ENCODE data around the gene PYDC2.

PYDC2 gene

DNA sequence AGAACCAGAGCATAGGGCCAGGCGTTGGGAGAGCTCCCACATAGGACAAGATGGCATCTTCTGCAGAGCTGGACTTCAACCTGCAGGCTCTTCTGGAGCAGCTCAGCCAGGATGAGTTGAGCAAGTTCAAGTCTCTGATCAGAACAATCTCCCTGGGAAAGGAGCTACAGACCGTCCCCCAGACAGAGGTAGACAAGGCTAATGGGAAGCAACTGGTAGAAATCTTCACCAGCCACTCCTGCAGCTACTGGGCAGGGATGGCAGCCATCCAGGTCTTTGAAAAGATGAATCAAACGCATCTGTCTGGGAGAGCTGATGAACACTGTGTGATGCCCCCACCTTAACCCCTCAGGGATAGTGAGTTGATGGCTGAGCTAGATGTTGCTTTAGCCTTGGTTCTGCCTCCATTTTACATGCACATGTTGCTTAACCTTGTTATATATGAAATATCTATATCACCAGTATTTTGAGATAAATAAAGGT is at the start of gene PYDC2:
PYDC2 (plus strand) TSS at position 51 of the 483 bp plus-strand sequence; CDS start at position 51, 0 bp downstream.
- DNase-seq, result no peak

- no peak for DNase-seq
These were observed 48.2 kb upstream of the PYDC2 start for GRCh38 chr3:191412759-191413158.

GRCh38 chr3:191414286-191414685 is 46.7 kb upstream of the PYDC2 start:
- DNase-seq, result no peak

DNA sequence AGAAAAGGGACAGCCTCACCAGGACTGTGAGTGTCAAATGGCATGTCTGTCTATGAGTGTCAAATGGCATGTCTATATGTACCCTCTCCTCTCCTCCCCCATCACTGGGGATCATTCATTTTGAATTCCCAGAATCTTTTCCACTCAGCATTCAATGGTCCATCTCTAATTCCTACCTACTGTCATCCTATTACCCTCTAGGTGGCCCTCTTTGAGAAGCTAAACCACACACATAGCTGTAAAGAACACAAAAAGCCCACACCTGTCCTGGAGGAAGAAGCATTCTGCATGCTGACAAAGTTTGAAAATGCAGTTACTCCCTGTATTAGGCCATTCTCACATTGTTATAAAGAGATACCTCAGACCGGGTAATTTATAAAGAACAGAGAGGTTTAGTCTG is 46.2 kb upstream of the PYDC2 start:
- no peak for DNase-seq

- DNase-seq, result no peak
These were observed 45.4 kb upstream of the PYDC2 start for GRCh38 chr3:191415566-191415965.

DNA sequence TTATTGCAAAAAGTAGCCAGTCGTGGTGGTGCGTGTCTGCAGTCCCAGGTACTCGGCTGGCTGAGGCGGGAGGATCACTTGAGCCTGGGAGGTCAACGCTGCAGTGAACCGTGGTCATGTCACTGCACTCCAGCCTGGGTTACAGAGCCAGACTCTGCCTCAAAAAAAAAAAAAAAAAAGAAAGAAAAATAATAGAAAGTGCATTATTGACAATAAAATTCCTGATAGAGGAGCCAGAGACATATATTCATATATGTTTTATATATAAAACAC is 43.6 kb upstream of the PYDC2 start:
- DNase-seq, result no peak

GRCh38 chr3:191420771-191421170 is 40.2 kb upstream of the PYDC2 start:
- no peak for DNase-seq

GRCh38 chr3:191424881-191425280 is 36.1 kb upstream of the PYDC2 start:
- DNase-seq, result no peak

DNA sequence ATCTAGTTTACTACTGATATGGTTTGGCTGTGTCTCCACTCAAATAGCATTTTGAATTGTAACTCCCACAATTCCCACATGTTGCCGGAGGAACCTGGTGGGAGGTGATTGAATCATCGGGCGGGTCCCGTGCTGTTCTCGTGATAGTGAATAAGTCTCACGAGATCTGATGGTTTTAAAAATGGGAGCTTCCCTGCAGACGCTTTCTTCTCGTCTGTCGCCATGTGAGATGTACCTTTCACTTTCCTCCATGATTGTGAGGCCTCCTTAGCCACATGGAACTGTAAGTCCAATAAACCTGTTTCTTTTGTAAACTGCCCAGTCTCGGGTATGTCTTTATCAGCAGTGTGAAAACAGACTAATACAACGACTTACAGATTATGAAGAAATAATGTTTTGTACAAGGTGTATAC is 35.6 kb upstream of the PYDC2 start:
- no peak for DNase-seq

GRCh38 chr3:191426311-191426710 is 34.7 kb upstream of the PYDC2 start:
- DNase-seq, result no peak

DNA sequence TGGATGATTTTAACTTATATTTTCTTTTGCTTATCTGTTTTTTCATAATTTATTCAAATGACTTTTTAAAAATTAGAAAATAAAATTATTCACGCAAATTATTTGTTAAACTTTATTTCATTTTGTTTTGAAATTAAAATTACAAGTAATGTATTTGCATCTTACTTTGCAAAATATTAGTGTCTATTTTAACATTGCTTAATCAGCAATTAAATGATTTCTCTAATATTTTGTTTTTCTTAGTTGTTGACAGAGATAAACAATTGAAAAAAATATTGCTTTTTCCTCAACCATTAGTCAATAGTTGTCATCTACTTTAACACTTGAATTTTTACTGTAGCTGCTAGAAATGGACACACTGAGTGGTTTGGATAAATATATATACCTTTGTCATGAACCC is 32.8 kb upstream of the PYDC2 start:
- no peak for DNase-seq

DNA sequence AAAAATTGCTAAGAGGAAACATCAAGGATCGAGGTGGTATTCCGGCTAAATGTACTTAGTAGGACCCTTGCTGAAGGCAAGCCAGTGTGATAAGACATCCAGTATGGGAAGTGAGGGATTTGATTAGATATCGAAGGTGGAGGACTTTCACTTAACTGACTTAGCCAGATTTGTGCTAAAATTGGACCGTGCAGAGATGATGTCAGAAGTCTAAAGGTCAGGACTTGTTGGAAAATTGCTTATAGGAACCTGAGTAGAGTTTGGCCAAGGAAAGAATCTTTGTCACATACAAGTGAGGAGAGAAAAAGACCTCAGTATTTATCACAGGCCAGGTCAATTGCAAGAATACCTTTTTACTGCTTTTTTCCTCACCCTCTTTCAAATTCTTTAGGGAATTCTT is 30.9 kb upstream of the PYDC2 start:
- no peak for DNase-seq

DNA sequence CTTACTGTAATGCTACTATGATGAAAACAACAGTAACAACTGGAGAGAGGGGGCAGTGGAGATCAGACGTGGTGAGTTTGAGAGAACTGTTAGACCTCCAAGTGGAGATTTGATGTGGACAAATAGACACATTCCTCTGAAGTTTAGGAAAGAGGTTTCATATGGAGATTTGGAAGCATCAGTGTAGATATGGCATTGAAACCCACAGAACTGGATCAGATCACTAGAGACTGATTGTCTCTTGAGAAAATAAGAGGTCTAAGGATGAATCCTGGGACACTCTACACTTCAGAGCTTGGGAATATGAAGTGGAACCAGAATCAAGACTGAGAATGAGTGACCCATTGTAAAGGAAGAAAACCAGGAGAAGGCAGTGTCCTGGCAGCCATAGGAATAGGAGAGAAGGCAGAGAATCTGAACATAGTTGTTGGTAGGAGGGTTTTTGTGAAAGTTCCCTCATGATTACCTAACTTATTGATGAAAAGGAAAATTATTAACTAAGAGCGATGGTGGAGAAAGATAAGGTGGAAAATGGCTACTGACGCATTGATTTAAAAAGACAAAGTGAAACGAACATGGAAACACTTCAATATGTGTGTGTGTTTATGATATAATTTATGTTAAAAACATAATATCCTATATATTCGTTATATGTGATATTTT is 29.7 kb upstream of the PYDC2 start:
- DNase-seq, result no peak

DNA sequence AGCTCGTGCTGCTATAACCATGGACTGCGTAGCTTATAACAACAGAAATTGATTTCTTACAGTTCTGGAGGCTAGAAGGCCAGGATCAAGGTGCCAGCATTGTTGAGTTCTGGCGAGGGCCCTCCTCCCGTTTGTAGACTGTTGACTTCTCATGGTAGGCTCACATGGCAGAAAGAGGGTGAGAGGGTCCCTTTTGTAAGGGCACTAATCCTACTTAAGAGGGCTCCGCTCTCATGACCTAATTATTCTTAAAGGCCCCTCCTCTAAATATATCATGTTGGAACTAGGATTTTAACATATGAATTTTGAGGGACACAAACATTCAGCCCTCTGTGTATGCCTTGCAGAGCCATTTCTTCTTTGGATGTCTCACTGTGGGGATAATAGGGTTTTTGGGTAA is 28.8 kb upstream of the PYDC2 start:
- DNase-seq, result no peak

DNA sequence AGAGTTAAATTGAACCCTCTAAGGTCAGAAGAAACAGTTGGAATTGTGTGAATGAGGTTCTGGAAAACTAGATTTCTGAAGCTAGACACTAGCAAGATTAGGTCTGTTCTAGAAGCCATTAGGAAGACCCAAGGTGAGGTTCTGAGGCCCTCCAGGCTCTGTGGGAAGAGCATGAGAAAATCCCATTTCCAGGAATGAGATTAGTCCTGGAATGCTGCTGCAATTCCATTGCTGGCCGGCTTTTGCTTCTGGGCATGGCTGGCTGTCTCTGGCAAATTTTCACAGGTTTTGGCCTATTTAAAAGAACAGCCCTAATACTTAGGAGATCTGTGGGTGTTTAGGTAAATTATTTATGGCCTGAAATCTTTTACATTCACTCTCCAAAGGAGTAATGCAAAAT is 26.9 kb upstream of the PYDC2 start:
- DNase-seq, result no peak

DNA sequence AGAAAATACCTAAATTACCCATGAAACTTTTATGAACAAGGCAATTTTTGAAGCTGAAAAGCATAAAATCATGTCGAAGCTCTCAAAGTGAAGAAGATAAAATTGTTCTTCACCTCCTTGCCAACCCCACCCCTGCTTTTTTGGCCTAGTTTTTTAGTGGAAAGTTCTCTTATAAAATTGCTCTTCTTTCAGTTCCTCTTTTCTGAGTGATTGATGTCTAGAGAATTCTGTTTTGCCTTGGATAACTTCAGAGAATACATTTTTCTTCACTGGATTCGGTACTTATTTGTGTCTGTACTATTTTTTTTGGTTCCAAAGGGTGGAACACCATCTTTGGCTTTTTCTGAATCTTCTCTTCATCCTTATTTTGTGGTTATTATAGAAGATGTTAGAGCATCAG is 25.0 kb upstream of the PYDC2 start:
- DNase-seq, result no peak

GRCh38 chr3:191438150-191438814 is 22.7 kb upstream of the PYDC2 start:
- DNase-seq, result no peak

DNA sequence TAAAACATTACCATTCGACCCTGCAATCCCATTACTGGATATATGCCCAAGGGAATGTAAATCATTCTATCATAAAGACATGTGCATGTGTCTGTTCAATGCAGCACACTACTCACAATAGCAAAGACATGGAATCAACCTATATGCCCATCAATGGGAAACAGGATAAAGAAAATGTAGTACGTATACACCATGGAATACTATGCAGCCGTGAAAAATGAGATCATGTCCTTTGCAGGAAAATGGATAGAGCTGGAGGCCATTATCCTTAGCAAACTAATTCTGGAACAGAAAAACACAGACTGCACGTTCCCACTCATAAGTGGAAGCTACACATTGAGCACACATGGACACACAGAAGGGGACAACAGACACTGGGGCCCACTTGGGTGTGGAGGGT is 20.4 kb upstream of the PYDC2 start:
- no peak for DNase-seq

DNA sequence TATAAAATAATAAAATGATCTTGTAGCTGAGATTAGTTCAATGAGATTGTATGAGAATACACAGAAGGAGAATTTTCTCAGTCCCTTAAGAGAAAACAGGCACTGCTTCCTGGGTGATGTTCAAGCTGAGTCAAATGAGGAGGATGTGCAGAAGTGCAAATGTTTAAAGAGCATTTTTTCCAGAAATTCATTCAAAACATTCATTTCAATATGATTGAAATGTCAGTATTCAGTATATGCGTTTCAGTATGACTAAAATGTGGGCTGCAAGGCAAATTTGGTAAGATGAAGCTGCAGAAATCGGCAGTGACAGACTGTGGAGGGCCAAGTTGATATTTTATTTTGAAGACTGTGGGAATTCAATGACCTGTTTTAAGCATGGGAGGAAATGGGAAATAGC is 19.3 kb upstream of the PYDC2 start:
- no peak for DNase-seq

GRCh38 chr3:191444569-191444968 is 16.4 kb upstream of the PYDC2 start:
- no peak for DNase-seq

GRCh38 chr3:191449256-191449655 is 11.7 kb upstream of the PYDC2 start:
- no peak for DNase-seq

GRCh38 chr3:191455257-191455952 is 5.6 kb upstream of the PYDC2 start:
- DNase-seq, result no peak

GRCh38 chr3:191460360-191460759 is 603 bp upstream of the PYDC2 start:
- no peak for DNase-seq

DNA sequence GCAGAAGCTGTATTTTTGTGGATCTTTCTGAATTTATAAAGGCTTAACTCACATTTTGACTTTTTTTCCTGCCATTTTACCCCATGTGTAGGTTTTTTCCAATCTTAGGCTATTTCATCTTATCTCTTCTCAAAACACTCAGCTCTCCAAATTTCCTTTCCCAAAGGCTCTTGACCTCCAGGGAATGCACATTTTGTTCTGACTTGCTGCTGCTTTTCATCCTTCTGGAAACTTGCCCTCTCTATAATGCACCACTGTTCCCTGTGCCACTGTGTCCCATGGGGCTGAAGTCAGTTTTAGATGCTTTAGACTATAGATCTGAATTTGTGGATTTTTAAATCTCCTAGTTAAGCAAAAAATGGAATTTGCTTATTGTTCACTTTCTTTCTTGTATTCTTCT is 9.1 kb downstream of the PYDC2 start:
- no peak for DNase-seq

Measured in SHP77 (cell line).